HG03520 (cell line): Measurements from ENCODE around the gene PSAPL1.

Source experiments
- ATAC-seq: cut with Tn5 transposase; IDR thresholded peaks from one replicate; pipeline ENCODE4 v1.9.1; 2021; ENCODE audit warnings: mild to moderate bottlenecking, moderate library complexity; ENCODE audit not compliant: unreplicated experiment

Gene PSAPL1

GRCh38 chr4:7383266-7383665 is 51.5 kb downstream of the PSAPL1 start:
- ATAC-seq: no peak

- ATAC-seq: no peak
These were observed 52.1 kb downstream of the PSAPL1 start for GRCh38 chr4:7382634-7383014.

- no peak for ATAC-seq
These were observed 52.7 kb downstream of the PSAPL1 start for GRCh38 chr4:7381890-7382633.

GRCh38 chr4:7381221-7381889 is 53.4 kb downstream of the PSAPL1 start:
- no peak for ATAC-seq
